Small intestine (tissue), 7 donors: ENCODE measurements around the gene HPS3. TPM values are rescaled to one million over a fixed set of nuclear protein-coding genes. Genes with fewer than 3 reads are reported as not detected.
"Not testable (repeated sequence)": the region's sequence is repeated elsewhere in the genome, so short reads cannot be mapped to it uniquely, and the experiment has no call there.

Source experiments
- DNase-seq, 2 donors: peaks; one replicate each; pipeline versions ENCODE4 v3.0.0 to v3.0.0-alpha.2; 2013
- FAIRE-seq: peaks from 2 replicates; lab custom pipeline; 2012; peaks lifted over from hg19 to GRCh38; lab: Jason Lieb, UNC
- H3K27ac ChIP-seq, 3 donors: one replicate each; pipeline ENCODE4 v1.5.1; 2013; ENCODE audit warnings: low read length in 2 of 3, mild to moderate bottlenecking in 2 of 3, control low read depth in 1 of 3, inconsistent platforms in 1 of 3, low read depth in 1 of 3, moderate library complexity in 1 of 3
- H3K27me3 ChIP-seq, 3 donors: one replicate each; pipeline ENCODE4 v1.6.1; 2013; ENCODE audit warnings: low read length in 3 of 3, inconsistent platforms in 1 of 3; ENCODE audit not compliant: control insufficient read depth in 3 of 3, insufficient read depth in 3 of 3
- H3K36me3 ChIP-seq, 3 donors: one replicate each; pipeline ENCODE4 v1.6.1; 2013; ENCODE audit warnings: low read length in 3 of 3, inconsistent platforms in 1 of 3, low read depth in 1 of 3, mild to moderate bottlenecking in 1 of 3, moderate library complexity in 1 of 3; ENCODE audit not compliant: control insufficient read depth in 3 of 3, insufficient read depth in 2 of 3
- H3K4me1 ChIP-seq, 3 donors: one replicate each; pipeline ENCODE4 v1.6.1; 2013; ENCODE audit warnings: low read length in 2 of 3, inconsistent platforms in 1 of 3, low read depth in 1 of 3, mild to moderate bottlenecking in 1 of 3, moderate library complexity in 1 of 3; ENCODE audit not compliant: control insufficient read depth in 3 of 3, insufficient read depth in 2 of 3
- H3K4me3 ChIP-seq, 3 donors: one replicate each; pipeline ENCODE4 v1.5.1; 2013; ENCODE audit warnings: low read length in 3 of 3, control low read depth in 1 of 3, inconsistent platforms in 1 of 3, low read depth in 1 of 3, mild to moderate bottlenecking in 1 of 3, moderate library complexity in 1 of 3
- H3K9me3 ChIP-seq, 2 donors: one replicate each; pipeline ENCODE4 v1.6.1; 2013; ENCODE audit warnings: low read depth in 1 of 2, low read length in 1 of 2; ENCODE audit not compliant: control insufficient read depth in 2 of 2, insufficient read depth in 1 of 2
- WGBS, 3 donors: extraction: QIAGEN DNeasy Blood & Tissue Kit; methylation state at CpG; one replicate each; pipeline ENCODE4 v1.1.7; 2013; 5-methylcytosine and 5-hydroxymethylcytosine counted together
- polyA plus RNA-seq, 4 donors: library from polyadenylated mRNA; stranded (reverse) in 3 of 4; unstranded in 1 of 4; fragments of 200-250 nt in 3 of 4; fragments of 120-200 nt in 1 of 4; gene quantifications; one replicate each; pipeline versions ENCODE4 v1.2.1 to v1.2.3, GENCODE V29; 2013
- donor health status: healthy with polysubstance abuse.
- donor health status: control.
- donor health status: control.
- donor health status: Bipolar disorder and iron deficiency.
- donor health status: healthy.

Gene HPS3
- polyA plus RNA-seq, 4 donors: 7.3 to 32.0 (median 10.2) TPM

DNA sequence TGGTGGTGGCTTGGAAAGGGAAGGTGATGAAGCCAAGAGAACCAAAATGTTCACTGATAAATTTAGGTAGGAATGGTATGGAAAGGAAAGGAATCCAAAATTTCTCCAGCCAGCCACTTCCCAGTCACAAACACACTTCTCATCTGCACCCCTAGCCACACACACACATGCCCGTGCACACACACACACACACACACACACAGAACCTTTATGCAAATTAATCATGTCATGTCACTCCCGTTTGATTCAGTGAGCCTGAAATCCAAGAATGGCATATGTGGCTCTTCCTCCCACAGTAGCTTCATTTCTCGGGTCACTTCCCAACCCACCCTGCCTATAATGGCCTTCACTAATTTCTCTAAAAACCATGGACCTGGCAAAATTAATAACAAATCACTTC, 40.0 kb upstream of the HPS3 start:
- no peak overlapping the region for H3K4me3 ChIP-seq
- WGBS, 3 donors: 66 to 69% (median 66%) methylated on average over 3 of the region's 3 CpGs
- H3K27ac ChIP-seq: no peak overlapping the region
- FAIRE-seq (no peak), DNase-seq (no peak)
- H3K9me3 ChIP-seq: no peaks in the 10 kb centered on the region
- no peaks in the 10 kb centered on the region for H3K36me3 ChIP-seq
- H3K27me3 ChIP-seq: no peaks in the 10 kb centered on the region
- peaks cover 0 to 5% (median 4%) of the 10 kb centered on the region in 3 donors for H3K4me1 ChIP-seq

- H3K4me1 ChIP-seq: peaks cover 0 to 4% (median 0%) of the 10 kb centered on the region in 3 donors
- no peak overlapping the region for H3K4me3 ChIP-seq
- no peak for DNase-seq
- H3K9me3 ChIP-seq: no peaks in the 10 kb centered on the region
- no peak for FAIRE-seq
- 94 to 100% (median 96%) methylated on average over 1 of the region's 1 CpG for WGBS, 3 donors
- H3K27me3 ChIP-seq: no peaks in the 10 kb centered on the region
- no peak overlapping the region for H3K27ac ChIP-seq
- no peaks in the 10 kb centered on the region for H3K36me3 ChIP-seq
These were observed 39.0 kb upstream of the HPS3 start for GRCh38 chr3:149090461-149090860.

DNA sequence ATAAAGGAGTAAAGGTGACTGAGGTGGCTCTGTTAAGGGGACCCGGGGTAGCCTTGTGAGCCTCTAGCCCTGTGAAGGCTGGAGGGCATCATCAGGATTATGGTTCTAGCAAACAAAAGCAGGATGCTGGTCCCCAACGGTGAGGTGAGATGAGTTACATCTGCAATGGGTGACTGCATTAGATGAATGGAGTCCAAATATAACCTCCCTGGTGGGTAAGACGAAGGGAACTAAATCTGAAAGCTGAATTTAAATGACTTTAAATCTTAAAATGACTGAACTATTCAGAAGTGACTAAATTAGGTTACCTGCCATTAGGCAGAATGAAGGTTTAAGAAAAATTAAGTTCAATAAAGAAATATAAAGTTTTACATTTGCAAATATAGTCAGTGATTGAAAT, 38.5 kb upstream of the HPS3 start:
- 72 to 78% (median 73%) methylated on average over 3 of the region's 3 CpGs for WGBS, 3 donors
- DNase-seq: no peak
- FAIRE-seq: no peak
- H3K4me1 ChIP-seq: peaks cover 0 to 3% (median 0%) of the 10 kb centered on the region in 3 donors
- no peak overlapping the region for H3K27ac ChIP-seq
- no peaks in the 10 kb centered on the region for H3K9me3 ChIP-seq
- no peaks in the 10 kb centered on the region for H3K36me3 ChIP-seq
- H3K27me3 ChIP-seq: no peaks in the 10 kb centered on the region
- H3K4me3 ChIP-seq: no peak overlapping the region

- Histone ChIP-seq H3K27me3 (no peaks in the 10 kb centered on the region), H3K4me3 (no peak overlapping the region), H3K4me1 (no peaks in the 10 kb centered on the region), H3K27ac (no peak overlapping the region), H3K36me3 (no peaks in the 10 kb centered on the region), H3K9me3 (no peaks in the 10 kb centered on the region)
- FAIRE-seq (no peak), DNase-seq (no peak)
- 85 to 92% (median 90%) methylated on average over 4 of the region's 4 CpGs for WGBS, 3 donors
These were observed 37.5 kb upstream of the HPS3 start for GRCh38 chr3:149091983-149092382.

- Histone ChIP-seq H3K9me3 (no peaks in the 10 kb centered on the region), H3K27ac (no peak overlapping the region), H3K4me1 (no peaks in the 10 kb centered on the region), H3K36me3 (no peaks in the 10 kb centered on the region), H3K4me3 (no peak overlapping the region), H3K27me3 (no peaks in the 10 kb centered on the region)
- WGBS, 3 donors: 91 to 97% (median 92%) methylated on average over 4 of the region's 4 CpGs
- FAIRE-seq: no peak
- no peak for DNase-seq
These were observed 34.0 kb upstream of the HPS3 start for GRCh38 chr3:149095487-149095886.

- not testable (repeated sequence) for H3K27ac ChIP-seq, DNase-seq
These were observed 31.5 kb upstream of the HPS3 start for GRCh38 chr3:149097987-149098386.

DNA sequence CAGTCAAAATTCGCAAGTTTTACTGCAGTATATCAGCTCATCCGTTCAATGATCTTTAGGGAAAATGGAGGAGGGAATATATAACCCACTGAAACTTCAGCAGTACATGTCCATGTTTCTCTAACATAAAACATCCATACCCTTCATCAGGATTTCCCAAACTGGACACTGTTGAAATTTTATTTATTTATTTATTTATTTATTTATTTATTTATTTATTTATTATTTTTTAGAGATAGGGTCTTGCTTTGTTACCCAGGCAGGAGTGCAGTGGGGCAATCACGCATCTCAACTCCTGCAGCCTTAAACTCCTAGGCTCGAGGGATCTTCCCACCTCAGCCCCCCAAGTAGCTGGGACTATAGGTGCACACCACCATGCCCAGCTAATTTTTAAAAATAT, 28.3 kb upstream of the HPS3 start:
- WGBS, 3 donors: 83 to 88% (median 85%) methylated on average over 4 of the region's 4 CpGs
- Histone ChIP-seq H3K36me3 (no peaks in the 10 kb centered on the region), H3K4me3 (no peak overlapping the region), H3K4me1 (no peaks in the 10 kb centered on the region), H3K27ac (no peak overlapping the region), H3K9me3 (no peaks in the 10 kb centered on the region), H3K27me3 (no peaks in the 10 kb centered on the region)
- DNase-seq: no peak
- no peak for FAIRE-seq

More at GRCh38 chr3:149097987-149098386, 31.5 kb upstream of the HPS3 start:
- not testable (repeated sequence) for H3K4me3 ChIP-seq, H3K4me1 ChIP-seq, H3K36me3 ChIP-seq, H3K27me3 ChIP-seq, H3K9me3 ChIP-seq, FAIRE-seq
- 96 to 98% (median 97%) methylated on average over 13 to 19 of the region's 19 CpGs for WGBS, 3 donors

- DNase-seq (no peak), FAIRE-seq (no peak)
- Histone ChIP-seq H3K4me1 (no peaks in the 10 kb centered on the region), H3K9me3 (no peaks in the 10 kb centered on the region), H3K4me3 (no peak overlapping the region), H3K27me3 (no peaks in the 10 kb centered on the region), H3K36me3 (no peaks in the 10 kb centered on the region), H3K27ac (no peak overlapping the region)
- 80 to 90% (median 83%) methylated on average over 3 of the region's 3 CpGs for WGBS, 3 donors
These were observed 27.8 kb upstream of the HPS3 start for GRCh38 chr3:149101641-149102040.

DNA sequence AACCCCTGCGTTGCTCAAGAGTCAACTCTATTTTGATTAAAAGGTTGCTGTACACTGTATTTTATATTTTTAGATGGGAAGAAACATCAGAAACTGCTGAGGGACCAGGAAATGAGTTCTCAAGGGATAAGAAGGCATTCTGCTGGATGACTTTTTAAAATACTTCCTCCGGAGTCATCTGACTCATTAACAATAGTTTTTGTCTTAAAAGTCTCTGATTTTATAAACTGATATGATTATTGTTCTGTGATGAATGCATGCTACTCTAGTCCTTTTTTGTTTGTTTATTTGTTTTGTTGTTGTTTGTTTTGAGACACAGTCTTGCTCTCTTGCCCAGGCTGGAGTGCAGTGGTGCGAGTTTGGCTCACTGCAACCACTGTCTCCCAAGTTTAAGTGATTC, 25.0 kb upstream of the HPS3 start:
- DNase-seq: no peak
- Histone ChIP-seq H3K27ac (no peak overlapping the region), H3K4me3 (no peak overlapping the region), H3K9me3 (no peaks in the 10 kb centered on the region), H3K27me3 (no peaks in the 10 kb centered on the region), H3K36me3 (no peaks in the 10 kb centered on the region), H3K4me1 (no peaks in the 10 kb centered on the region)
- FAIRE-seq: no peak
- 81 to 94% (median 90%) methylated on average over 3 of the region's 3 CpGs for WGBS, 3 donors
